Anterior cingulate cortex (tissue), 58 donors: ENCODE results near the gene BANF1.
A peak's percentile ranks its signal among the peaks of the same experiment; 100 is the strongest.

ENCODE experiments used
- DNase-seq, 58 donors: peaks; one replicate each; lab custom pipeline; 2025; lab: John Stamatoyannopoulos, UW

BANF1 gene

DNA sequence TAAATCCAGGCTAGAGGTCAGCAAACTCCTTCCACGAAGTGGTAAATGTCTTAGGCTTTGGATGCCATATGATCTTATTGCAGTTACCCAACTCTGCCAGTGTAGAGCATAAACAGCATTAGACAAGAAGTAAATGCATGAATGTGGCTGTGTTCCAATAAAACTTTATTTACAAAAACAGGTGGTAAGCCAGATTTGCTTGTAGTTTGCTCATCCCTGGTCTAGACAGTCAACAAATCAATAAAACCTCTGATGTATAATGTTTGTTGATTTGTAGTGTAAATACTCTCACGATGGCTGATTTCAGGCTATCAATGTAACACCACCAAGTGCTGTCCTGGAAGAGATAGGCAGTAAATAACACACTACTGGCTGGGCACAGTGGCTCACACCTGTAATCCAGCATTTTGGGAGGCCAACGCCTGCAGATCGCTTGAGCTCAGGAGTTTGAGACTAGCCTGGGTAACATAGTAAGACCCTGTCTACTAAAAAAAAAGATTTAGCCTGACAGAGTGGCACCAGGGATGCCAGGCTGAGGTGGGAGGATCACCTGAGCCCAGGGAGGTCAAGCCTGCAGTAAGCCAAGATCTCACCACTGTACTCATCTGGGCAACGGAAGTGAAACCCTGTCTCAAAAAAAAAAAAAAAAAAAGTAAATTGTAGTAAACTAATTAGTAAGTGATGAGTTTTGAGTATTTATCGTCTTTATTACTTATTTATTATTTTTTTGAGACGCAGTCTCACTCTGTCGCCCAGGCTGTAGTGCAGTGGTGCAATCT, 30.8 kb downstream of the BANF1 start:
- no peak for DNase-seq

DNA sequence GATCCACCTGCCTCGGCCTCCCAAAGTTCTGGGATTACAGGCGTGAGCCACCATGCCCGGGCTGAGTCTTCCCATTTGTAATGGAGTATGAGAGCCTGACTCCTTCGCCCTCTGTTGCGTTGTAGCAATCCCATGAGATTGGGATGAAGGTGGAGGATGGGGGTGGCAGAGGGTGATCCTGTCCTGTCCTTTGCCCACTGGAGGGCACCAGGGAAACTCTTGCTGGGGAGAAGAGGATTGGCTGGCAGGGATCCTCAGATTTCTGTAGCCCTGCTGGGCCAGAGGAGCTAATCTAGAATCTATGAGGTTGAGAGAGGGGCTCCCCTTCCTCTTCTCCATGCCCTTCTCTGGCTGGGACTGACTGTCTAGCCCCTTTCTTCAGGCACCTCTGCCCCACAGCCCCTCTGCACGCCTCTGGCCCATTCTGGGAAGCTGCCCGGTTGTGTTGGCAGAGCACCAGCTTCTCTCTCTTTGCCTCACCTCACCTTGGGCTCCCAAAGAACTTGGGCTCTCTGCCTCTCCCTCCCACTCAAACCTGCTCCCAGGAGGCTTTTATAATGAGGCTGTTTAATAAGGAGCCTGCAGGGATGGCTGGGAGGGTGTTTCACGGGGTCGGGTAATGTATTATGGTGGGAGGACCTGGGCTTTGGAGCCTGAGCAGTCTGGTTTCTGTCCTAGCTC, 33.5 kb downstream of the BANF1 start:
- DNase-seq, result no peak

DNA sequence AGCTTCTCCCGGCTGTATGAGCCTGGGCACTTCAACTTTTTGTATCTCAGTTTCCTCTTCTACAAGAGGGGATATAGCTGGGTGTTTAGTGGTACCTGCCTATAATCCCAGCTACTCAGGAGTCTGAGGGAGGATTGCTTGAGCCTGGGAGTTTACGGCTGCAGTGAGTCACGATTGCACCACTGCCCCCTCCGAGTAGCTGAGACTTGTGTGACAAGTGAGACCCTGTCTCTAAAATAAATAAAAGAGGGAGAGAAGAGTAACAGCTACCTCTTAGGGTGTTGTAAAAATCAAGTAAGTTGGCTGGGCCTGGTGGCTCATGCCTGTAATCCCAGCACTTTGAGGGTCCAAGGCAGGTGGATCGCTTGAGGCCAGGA, 34.0 kb downstream of the BANF1 start:
- DNase-seq, result no peak

DNA sequence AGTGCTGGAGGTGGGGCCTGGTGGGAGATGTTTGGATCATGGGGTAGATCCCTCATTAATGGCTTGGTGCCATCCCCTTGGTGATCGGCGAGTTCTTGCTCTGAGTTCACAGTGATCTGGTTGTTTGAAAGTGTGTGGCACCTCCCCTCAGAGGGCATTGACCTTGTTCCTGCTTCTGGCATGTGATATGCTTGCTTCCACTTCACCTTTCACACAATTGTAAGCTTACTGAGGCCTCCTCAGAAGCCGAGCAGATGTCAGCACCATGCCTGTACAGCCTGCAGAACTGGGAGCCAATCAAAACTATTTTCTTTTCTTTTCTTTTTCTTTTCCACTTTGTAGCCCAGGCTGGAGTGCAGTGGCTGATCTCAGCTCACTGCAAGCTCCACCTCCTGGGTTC, 35.0 kb downstream of the BANF1 start:
- no peak for DNase-seq

DNA sequence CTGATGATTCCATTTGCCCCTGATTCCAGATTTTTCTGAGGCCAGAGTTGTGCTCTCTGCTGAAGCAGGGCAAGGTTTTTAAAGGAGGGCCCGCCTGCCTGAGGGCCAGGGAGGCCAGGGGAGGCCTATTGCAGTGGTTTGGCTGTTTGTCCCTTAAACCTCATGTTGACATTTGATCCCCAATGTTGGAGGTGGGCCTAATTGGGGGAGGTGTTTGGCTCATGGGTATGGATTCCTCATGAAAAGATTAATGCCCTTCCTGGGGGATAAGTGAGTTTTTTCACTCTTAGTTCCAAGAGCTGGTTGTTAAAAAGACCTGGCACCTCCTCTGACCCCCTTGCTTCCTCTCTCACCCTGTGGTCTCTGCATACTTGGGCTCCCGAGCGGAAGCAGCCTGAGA, 37.5 kb downstream of the BANF1 start:
- no peak for DNase-seq

DNA sequence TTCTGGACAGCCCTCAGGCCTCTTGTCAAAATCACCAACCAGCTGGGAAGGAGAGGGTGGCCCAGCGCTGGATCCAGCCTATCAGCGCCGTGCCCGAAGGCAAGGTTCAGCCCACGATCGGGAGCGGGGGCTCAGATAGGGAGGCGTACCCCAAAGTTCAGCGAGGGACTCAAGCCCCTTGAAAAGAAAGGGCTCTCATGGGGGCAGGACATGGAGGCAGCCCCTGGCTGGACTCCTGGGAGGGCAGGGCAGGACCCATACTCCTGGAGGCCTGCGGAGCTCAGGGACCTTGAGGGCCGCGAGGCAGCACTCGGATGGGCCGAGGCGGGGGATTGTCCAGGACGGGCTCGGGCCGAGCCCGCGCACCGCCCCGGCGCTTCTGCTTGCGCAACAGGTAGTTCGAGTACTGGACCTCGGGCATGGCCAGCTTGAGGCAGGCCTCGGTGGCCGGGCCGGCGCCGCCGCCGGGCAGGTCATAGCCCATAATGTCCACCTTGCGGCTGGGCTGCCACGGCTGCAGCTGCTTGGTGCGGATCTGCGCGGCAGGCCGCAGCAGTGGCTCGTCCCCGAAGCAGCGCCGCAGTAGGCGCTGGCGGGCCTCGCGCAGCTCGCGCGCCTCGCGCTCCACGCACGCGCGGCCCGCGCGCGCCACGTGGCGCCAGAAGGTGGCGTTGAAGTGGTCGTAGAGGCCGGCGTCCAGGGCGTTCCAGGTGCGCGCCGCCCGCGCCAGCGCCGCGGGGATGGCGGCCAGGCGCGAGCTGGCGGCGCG, 40.1 kb downstream of the BANF1 start:
- DNase-seq, result no peak

DNA sequence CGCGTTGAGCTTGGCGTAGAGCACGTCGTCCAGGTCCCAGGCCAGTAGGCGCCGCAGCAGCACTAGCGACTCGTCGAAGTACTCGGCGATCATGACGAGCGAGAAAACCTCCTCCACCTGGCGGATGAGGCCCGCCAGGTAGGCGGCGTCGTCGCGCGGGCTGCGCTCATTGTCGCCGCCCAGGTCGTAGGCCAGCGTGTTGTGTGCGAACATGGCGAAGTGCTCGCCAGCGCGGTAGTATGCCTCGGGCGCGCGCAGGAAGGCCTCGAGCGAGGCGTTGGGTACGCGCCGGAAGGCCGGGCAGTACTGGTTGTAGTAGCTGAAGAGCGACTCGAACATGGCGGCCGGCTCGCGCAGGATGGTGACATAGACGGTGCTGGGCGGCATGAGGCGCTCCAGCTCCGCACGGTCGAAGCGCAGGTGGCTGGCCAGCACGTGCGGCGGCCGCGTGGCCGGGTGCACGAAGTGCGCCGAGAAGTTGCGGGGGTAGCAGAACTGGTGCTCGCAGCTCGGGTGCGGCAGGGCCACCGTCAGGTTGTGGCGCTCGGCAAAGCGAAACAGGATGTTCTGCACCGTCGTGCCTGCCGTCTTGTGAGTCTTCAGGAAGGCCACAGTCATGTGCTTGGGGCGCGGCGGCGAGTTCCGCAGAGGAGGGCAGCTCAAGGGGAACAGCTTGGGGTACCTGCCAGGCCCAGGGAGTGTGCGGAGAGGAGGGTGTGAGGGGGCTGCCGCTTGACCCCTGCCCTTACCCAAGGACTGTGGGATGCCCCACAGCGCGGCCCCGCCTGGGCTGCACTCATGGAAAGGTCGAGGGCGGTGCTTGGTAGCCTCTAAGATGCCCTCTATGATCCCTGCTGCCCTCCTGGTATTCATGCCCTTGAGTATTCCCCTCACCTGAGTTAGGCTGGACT, 40.9 kb downstream of the BANF1 start:
- no peak for DNase-seq

DNA sequence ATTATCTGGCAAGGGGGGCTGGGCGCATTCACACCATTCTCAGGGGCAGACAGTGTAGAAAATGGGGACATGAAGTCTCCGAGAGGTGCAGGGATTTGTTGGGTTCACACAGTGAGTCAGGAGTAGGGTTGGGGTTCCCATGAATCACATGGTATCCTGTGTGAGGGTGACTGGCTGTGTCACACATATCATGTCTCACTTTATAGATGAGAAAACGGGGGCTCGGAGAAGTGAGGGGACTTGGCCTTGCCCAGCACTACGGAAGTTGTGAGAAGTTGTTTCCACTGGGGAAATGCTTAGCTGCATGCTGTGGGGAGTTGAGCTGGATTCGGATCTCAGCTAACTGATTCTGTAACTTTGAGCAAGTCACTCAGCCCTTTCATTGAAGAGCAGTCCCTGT, 42.5 kb downstream of the BANF1 start:
- DNase-seq, result no peak

DNA sequence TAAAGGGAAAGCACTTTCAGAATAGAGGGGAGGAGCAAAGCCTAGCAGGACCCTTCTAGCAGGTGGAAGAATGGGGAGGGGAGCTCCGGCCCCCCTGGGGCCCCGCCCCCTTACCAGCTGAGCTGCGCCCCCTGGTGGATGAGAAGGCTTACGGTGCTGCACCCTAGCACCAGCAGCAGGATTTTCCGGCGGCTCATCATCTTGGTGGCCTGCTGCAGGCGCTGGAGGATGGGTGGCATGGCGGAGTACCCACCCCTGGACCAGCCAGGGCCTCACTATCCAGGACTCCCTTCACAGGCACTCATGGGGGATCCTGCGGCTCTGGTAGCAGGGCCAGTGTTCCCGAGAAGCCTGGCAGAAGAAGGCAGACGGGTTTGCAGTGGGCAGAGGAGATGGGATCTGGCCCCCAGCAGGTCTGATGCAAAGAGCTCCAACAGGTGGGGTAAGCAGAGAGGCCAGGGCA, 42.9 kb downstream of the BANF1 start:
- DNase-seq, result peak in 54 of 58 donors; percentile 16 to 86 (median 58)

DNA sequence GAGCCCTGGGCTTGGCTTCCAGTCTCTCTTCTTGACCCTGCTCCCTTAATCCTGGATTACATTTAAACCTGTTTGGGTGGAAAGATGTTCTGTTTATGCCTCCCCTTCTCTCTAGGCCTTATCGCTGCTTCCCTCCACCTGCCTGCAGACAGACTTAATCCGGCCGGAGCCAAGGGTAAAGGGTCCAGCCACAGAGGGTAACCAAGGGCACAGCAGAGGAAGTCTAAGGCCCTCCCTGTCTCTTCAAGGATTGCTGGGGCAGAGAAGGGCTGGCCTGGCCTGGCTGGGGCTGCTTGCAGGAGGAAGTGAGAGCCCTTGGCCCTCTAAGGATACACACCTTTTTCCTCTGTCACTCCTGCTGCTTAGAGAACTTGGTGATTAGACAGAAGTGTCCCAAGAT, 44.6 kb downstream of the BANF1 start:
- no peak for DNase-seq

DNA sequence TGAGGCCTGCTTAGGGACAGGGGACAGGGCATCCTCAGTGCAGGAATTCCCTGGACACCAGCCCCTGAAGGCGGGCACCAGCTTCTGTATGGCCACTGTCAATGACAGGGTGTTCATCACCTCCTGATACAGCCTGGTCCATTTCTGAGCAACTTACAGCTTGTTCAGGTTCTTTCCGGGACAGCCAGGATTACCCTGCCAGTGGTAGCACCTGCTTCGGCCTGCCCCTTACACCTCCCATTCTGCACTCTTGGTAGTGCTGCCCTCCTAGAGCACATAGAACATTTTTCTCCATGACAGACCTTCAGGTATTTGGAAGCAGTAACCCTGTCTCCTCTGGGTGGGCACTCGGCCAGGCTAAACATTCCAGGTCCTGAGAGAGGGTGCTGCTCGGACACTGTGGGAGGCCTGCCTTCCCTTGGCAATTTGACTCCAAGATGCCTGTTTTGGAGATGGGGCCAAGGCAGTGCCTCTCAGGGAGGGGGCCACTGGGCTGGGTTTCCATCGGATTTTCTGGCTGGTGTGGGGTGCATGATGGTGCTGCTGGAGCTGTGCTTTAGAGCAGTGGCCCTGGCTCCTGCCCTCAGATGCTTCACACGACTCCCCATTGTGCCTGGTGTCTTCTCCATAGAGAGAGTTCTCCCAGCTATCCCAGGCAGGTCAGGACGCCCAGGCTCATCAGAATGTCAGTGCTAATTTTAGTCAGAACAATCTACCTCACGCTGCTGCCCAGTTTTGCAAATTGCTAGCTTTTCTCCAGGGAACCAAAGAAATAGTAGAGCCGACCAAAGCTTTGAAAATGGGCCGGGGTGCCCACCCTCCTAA, 45.5 kb downstream of the BANF1 start:
- no peak for DNase-seq

DNA sequence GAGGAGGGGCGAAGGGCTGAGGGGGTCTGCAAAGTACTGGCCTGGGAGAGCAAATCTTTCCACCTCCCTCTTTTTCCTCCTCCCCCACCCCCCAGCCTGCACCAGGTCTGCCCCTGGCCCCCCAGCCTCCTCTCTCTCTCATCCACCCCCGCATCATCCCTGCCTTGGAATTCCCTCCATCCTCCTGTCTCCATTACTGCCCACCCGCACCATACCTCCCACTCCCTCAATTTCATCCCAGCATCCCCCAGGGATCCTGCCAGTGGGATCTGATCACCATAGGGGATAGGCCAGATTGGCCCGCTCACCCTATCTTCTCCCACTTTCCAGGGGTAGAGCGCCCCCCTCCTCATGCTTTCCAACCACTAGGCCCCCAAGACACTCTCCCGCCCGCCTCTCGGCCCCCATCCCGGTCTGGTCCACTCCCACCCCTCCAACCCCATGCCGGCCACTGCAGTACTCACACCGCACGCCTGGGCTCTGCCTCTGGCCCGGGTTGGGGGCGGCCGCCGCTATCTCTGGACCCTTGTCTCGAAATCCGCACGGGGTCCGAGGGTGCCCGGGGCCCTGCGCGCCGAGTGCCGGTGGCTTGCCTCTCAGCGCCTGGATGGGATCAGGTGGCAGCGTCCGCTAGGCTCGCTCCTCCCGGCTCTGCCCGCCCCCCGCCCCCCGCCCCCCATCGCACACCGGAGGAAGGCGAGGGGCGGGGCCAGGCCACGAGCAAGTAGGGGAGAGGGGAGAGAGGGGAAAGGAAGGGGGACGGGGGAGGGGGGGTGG, 46.4 kb downstream of the BANF1 start, which contains the start of gene GAL3ST3:
Gene GAL3ST3 (minus strand): TSS at position 615 of the 777 bp plus-strand sequence. CDS start 3,746 bp downstream, outside the sequence.
- DNase-seq, result peak in 15 of 58 donors; percentile 3 to 53 (median 19)

DNA sequence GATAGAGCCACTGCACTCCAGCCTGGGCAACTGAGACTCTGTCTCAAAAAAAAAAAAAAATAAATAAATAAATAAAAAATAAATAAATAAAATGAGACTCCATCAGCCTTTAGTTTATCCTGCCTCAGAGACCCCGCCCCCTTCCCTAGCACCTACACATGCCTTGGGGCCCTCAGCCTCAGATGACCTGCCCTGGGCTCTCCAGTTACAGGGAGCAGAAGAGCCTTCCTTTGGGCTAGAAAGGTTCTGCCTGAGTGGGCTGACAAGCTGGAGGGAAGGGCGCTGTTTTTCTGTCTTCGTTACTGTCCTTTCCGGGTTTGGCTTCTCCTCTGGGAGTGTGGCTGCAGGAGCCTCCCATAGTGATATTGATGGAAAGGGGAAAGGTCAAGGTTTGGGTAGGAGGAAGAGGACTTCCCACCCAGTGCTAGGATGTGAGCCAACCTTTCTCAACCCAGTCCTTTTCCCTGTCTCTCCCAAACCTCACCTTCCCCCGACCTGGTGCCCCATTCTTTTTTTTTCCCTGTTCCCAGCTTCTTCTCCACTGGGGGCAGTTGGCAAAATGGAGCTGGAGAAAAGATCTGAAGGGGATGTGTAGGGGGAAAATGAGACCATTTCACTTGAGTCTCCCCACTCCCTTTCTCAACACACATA, 48.4 kb downstream of the BANF1 start:
- DNase-seq, result no peak

DNA sequence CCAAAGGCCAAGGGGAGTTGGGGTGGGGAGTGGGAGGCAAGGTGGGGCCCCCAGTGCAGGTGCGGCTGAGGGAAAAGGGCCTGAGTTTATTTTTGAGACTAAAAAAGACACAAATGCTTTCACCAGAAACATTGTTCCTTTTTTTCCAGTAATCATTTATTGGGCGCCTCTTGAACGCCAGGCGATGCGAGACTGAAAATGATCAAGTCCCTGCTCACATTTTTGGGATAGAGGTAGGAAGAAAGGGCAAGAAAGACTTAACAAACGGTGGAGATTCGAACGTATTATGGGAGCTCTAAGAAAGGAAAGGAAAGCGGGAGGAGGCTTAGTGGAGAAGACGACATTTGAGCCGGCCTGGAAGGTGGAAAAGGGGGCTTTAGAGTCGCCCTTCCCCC, 49.1 kb downstream of the BANF1 start:
- no peak for DNase-seq

DNA sequence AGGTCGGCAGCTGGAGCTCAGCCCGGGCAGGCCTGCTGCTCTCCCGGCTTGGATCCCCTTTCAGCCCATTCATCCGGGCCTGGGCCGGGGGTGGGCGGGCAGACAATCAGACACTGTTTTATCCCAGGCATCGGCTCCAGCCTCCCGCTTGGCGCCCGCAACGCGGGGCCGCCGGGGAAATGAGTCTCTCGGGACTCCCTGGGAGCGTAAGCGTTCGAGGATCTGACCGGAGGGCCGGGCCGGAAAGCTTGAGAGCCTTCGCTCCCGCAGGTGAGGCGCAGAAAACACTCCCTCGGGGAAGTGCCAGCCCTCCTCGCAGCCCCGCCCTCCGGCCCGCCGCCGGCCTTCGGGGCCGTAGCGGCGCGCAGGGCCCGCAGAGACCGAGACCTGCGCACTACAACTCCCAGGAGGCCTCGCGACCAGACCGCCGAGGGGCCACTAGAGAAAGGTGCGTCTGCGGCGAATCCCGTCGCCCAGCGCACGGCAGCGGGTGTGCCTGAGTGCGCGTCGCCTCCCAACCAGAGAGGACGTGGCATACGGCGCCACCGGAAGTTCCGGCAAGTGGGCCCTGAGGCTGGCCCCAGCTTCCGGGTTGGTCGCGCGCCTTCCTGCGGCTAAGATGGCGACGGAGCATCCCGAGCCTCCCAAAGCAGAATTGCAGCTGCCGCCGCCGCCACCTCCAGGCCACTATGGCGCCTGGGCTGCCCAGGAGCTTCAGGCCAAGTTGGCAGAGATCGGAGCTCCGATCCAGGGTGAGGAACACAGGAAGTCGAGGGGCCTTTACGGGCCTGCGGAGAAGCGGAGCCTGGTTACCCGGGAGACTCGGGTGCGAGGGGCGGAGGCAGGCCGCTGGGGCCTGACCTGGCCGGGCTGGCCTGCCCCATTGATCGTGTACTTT, 49.7 kb downstream of the BANF1 start, which contains the start of gene SF3B2:
Gene SF3B2 (plus strand): TSS at position 599 of the 898 bp plus-strand sequence. CDS start 21 bp downstream, at position 620.
- DNase-seq, result peak; percentile 83 to 99 (median 98)

DNA sequence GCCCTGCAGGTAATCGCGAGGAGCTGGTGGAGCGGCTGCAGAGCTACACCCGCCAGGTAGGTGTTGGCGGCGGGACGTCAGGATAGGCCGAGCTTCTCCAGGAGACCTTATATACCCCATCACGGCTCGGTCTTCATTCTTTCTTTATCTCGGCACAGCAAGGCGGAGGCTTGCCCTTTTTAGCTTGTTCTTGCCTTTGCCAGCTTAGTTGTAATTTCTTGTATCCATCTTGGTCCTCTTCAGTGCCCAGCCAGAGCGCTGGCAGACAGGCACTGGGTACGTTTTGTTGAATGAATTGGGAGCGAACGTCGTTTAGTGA, 50.3 kb downstream of the BANF1 start:
- no peak for DNase-seq
